Endometrial microvascular endothelial cells (primary cell): ENCODE measurements around the gene PGLYRP4. TPM values are rescaled to one million over a fixed set of nuclear protein-coding genes. Genes with fewer than 3 reads are reported as not detected.
"Not testable (repeated sequence)": the region's sequence is repeated elsewhere in the genome, so short reads cannot be mapped to it uniquely, and the experiment has no call there.

ENCODE experiments used
- in situ Hi-C: cut with HindIII; loops from 2 replicates; pipeline ENCODE4 v1.10.0; 2017; ENCODE audit warnings: low sequenced_read_pairs, low pct_unique_long_range_greater_than_20kb; ENCODE audit errors: inconsistent ontology term
- total RNA-seq: library from RNA; depleted of rRNA; stranded (reverse); fragments of >200 nt; gene quantifications from one replicate; pipeline ENCODE4 v1.2.3, GENCODE V29; 2015; ENCODE audit errors: inconsistent ontology term

The PGLYRP4 gene
- total RNA-seq, 1 donor from 2014 or later, result not detected

GRCh38 chr1:153345187-153346076 lies 3.2 kb downstream of the PGLYRP4 start:
- in situ Hi-C loops, result no loop called here

DNA sequence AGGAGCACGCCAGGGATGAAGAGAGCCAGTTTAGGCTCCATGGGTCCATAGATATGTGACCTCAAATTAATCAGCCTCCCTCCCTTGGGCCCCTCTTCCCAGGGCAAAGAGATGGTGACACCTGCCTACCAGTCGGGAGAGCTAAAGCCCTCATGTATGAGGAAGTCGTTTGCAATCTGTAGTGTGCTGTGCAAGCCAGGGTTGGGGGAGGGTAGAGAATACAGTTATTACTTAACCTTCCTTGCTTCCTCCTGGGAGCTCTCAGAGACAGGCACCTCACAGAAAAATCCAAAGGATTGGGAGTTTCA lies 4.0 kb downstream of the PGLYRP4 start:
- in situ Hi-C loops, result no loop called here

DNA sequence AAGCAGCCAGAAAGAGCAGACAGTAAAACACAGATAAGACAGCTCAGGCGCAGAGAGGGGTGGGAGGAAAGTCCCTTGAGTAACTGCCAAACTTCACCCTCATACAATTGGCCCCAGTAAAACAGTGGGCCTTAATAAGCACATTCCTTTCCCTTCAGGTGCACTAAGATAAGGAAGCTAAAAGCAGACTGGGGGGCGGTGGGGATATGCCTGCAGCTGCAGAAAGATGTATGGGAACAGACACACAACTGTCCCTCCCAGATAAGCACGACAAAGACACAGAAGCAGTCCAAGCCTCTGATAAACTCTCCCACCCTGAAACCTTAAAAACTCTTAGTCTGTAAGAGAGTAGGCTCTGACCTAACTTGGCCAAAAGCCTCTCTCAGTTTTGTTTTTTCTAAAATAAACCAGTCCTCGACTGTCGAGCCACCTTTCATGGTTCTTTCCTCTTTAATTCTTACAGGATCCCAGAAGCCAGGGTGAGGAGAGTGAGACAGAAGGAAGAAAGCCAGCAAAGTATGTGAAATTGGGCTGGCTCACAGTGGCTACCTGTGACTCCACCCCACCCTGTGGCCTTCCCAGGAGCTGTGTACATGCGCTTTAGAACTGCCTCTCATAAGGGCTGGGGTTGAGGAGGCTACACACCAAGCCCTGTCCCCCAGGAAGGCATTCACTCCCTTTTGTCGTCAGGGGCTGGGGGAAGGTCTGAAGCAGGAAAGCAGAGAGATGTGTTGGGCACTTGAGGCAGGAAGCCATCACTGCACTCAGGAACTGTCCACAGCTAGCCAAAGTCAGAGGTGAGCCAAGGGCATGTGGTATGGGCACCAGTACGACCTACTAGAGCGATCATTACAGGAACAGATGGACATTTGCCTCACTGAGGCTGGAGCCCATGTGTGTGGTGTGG lies 4.6 kb downstream of the PGLYRP4 start:
- in situ Hi-C loops, result no loop called here

DNA sequence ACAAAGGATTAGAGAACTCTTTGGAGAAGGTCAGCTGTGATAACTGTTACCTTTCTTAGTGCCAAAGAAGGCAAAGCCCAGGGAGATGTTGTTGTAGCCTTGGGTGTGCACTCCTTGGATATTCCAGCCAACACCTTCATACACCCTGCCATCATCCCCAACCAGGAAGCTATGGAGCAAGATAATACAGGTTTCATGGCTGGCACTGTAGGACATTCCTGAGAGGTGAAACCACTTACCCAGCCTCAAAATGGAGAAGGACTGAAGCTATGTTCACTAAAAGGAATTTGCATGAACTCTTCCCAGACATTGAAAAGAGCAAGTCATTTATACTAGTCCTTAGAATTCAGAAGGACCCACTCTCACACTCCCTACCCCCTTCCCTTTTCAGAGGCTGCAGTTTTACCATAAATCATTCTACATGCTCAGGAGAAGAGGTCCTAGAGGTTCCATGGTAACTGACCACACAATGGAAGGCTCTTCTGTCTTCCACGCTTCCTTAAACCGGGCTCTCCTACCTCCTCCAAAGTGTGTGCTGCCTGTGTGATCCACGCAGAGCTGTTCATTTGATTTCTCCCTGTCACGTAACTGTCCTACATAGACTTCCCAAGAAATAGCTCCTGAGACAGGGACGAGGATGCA lies 5.5 kb downstream of the PGLYRP4 start:
- in situ Hi-C loops, result no loop called here

- in situ Hi-C loops, result no loop called here
Observed at GRCh38 chr1:153342178-153342577, 6.5 kb downstream of the PGLYRP4 start.

GRCh38 chr1:153341431-153341934 lies 7.2 kb downstream of the PGLYRP4 start:
- in situ Hi-C loops, result no loop called here

GRCh38 chr1:153340356-153340755 lies 8.3 kb downstream of the PGLYRP4 start:
- in situ Hi-C loops, result no loop called here

DNA sequence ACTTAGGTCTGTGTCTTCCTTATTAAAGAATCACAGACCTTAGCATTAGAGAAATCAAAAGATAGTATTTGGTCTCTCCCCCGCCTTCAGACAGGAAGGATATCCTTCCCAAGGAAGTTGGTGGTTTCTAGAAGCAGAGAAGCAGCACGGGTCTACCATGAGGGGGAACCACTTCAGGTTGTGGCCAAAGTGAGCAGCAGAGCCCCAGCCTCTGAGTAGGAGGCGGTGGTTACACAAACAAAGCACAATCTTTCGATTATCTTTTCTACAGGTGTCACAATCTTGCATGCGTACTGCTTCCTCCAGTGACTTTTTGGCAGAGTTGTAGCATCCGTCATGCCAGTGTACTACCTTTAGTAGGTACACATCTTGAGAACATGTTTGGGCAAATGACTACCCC lies 8.8 kb downstream of the PGLYRP4 start:
- in situ Hi-C loops, result no loop called here

GRCh38 chr1:153337980-153338853 lies 10.4 kb downstream of the PGLYRP4 start:
- in situ Hi-C loops, result no loop called here

DNA sequence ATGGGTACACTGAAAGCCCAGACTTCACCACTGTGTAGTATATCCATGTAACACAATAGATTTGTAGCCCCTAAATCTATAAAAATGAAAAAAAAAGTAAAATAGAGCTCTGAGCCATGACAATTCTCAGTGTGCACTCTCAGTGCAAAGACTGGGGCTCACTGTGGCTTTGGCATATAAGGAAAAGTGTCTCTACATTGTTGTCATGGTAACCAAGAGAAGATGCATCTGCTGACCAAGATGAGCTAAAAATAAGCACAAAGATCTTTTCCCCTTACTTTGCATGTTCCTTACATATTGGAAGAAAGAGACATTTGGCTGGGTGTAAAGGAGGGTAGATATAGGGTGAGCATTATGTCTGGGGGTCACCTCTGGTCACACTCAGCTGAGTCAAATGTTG lies 12.0 kb downstream of the PGLYRP4 start:
- in situ Hi-C loops, result no loop called here

- in situ Hi-C loops, result no loop called here
Observed at GRCh38 chr1:153333902-153334301, 14.7 kb downstream of the PGLYRP4 start.

- in situ Hi-C loops, result no loop called here
Observed at GRCh38 chr1:153324912-153325311, 23.7 kb downstream of the PGLYRP4 start.

GRCh38 chr1:153322568-153322967 lies 26.1 kb downstream of the PGLYRP4 start:
- in situ Hi-C loops, result no loop called here

GRCh38 chr1:153318145-153318544 lies 30.5 kb downstream of the PGLYRP4 start:
- in situ Hi-C loops, result not testable (repeated sequence)

DNA sequence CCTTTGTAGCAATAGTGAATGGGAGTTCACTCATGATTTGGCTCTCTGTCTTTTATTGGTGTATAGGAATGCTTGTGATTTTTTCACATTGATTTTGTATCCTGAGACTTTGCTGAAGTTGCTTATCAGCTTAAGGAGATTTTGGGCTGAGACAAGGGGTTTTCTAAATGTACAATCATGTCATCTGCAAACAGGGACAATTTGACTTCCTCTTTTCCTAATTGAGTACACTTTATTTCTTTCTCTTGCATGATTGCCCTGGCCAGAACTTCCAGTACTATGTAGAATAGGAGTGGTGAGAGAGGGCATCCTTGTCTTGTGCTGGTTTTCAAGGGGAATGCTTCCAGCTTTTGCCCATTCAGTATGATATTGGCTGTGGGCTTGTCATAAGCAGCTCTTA lies 32.6 kb downstream of the PGLYRP4 start:
- in situ Hi-C loops, result not testable (repeated sequence)

GRCh38 chr1:153314388-153314787 lies 34.3 kb downstream of the PGLYRP4 start:
- in situ Hi-C loops, result not testable (repeated sequence)

DNA sequence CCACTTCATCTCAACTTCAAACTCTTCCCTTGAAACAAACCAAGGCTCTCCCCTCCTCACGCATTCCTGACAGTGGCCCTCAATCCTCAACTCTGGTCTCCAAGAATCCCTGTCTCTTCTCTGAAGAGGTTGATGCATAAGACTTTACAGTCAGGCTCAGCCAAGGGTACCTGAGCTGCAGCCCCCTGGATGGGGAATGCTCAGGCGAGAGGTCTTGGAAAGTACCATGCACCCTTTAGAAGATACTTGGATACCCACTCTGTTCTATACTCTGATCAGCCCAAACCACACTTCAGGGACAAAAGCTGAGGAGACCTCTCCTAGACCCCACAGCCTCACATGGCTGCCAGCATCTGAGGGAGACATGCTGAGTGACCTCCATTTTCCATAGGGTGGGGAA lies 35.4 kb downstream of the PGLYRP4 start:
- in situ Hi-C loops, result no loop called here

- in situ Hi-C loops, result no loop called here
Observed at GRCh38 chr1:153312570-153313186, 36.0 kb downstream of the PGLYRP4 start, which contains the start of gene PGLYRP3. Gene PGLYRP3, minus strand, starts transcription at chr1:153312952. Its CDS starts 2,287 bp downstream, at chr1:153310665.
